ENCODE results near the gene AUTS2. TPM values are rescaled to one million over a fixed set of nuclear protein-coding genes. Genes with fewer than 3 reads are reported as not detected.

Gene AUTS2
- polyA plus RNA-seq, 1 experiment, result 0.54 TPM

- ChIA-PET POLR2A (no interaction called here), CTCF (no interaction called here)
Measured at GRCh38 chr7:70572571-70572970, 974.3 kb downstream of the AUTS2 start.

GRCh38 chr7:70573071-70573661 lies 974.9 kb downstream of the AUTS2 start:
- no peak overlapping the region for H3K4me3 ChIP-seq (ENCODE audit: low read depth, low read length)
- ChIA-PET POLR2A (no interaction called here), CTCF (no interaction called here)
- no peak for DNase-seq (ENCODE audit: low read depth)
- TF ChIP-seq CTCF (IDR thresholded peaks at IDR 0.05; ENCODE audit: insufficient read depth, low read depth, low read length), result no peak
- H3K27me3 ChIP-seq (ENCODE audit: control insufficient read depth, insufficient read depth, low read length), result no peaks in the 10 kb centered on the region
- no peaks in the 10 kb centered on the region for H3K36me3 ChIP-seq (ENCODE audit: control insufficient read depth, insufficient read depth, low read length)

More at GRCh38 chr7:70572571-70572970, 974.3 kb downstream of the AUTS2 start:
- Histone ChIP-seq H3K36me3 (ENCODE audit: control insufficient read depth, insufficient read depth, low read length) (no peaks in the 10 kb centered on the region), H3K4me3 (ENCODE audit: low read depth, low read length) (no peak overlapping the region), H3K27me3 (ENCODE audit: control insufficient read depth, insufficient read depth, low read length) (no peaks in the 10 kb centered on the region)
- no peak for DNase-seq (ENCODE audit: low read depth)
- no peak for TF ChIP-seq CTCF (IDR thresholded peaks at IDR 0.05; ENCODE audit: insufficient read depth, low read depth, low read length)

GRCh38 chr7:70573696-70574095 lies 975.4 kb downstream of the AUTS2 start:
- ChIA-PET CTCF (no interaction called here), POLR2A (no interaction called here)
- TF ChIP-seq CTCF (IDR thresholded peaks at IDR 0.05; ENCODE audit: insufficient read depth, low read depth, low read length), result no peak

DNA sequence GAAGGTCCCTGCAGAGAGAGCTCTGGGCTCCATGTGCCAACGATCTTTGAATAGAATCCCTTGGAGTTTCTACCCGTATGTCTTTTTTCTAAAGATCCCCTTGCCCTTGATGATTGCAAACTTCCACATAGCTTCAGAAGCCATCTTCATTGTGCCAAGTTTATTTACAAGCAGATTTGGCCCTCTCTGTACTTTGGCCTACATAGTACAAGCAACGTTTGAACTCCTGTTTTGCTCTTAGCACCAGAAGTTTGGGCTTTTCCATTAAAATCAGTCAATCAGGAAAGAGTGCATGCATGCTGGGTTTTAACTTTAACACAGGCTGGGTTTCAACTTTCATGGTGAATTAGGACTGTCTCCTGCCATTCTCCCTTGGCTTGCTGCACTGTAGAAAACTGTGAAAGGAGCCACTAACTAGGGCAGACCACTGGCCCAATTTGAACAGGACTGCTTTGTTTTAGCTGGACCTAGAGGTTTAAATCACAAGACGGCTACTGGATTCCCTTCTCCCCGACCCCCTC lies 976.1 kb downstream of the AUTS2 start:
- TF ChIP-seq CTCF (IDR thresholded peaks at IDR 0.05; ENCODE audit: insufficient read depth, low read depth, low read length), result no peak
- Histone ChIP-seq H3K4me3 (ENCODE audit: low read depth, low read length) (no peak overlapping the region), H3K36me3 (ENCODE audit: control insufficient read depth, insufficient read depth, low read length) (no peaks in the 10 kb centered on the region), H3K27me3 (ENCODE audit: control insufficient read depth, insufficient read depth, low read length) (no peaks in the 10 kb centered on the region)
- CTCF ChIA-PET, result no interaction called here
- DNase-seq (ENCODE audit: low read depth), result no peak
- POLR2A ChIA-PET, result no interaction called here

More at GRCh38 chr7:70573696-70574095, 975.4 kb downstream of the AUTS2 start:
- Histone ChIP-seq H3K27me3 (ENCODE audit: control insufficient read depth, insufficient read depth, low read length) (no peaks in the 10 kb centered on the region), H3K4me3 (ENCODE audit: low read depth, low read length) (no peak overlapping the region), H3K36me3 (ENCODE audit: control insufficient read depth, insufficient read depth, low read length) (no peaks in the 10 kb centered on the region)
- DNase-seq (ENCODE audit: low read depth), result no peak

DNA sequence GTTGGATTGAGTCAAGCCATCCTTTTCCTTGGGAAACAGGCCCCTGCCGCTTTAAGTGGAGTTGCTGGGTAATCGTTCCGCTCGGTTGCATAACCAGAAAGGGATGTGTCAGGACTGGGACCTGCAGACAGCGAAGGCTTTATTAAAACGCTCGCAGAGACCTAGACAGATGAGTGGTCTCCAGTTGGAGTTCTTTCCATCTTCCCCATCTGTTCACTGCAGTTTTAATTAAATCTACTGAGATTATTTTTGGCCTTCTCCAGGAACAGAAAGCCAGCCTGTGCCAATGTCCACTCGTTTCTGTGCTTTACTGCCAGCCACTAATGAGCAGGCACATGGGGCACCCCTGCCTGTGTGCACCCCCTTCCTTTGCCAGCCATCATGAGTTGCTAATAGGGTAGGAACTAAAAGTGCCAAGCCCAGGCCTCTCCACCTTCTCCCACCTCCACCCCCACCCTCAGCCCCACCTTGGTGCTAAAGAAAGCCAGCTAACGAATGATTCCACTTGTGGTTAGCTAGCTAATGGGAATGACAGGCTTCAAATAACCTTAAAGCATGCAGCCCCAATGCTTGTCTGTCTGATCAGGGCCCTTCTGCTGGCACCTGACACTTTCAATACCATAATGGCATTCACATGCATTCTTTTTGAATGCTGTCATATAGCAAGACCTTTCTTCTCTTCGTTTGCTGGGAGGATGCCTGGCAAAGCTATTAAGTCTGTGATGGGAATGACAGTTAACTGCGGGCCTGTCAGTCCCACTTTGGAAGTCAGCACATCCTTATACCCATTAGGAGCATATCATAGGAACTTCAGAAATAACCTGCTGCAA lies 976.9 kb downstream of the AUTS2 start:
- DNase-seq (ENCODE audit: low read depth), result no peak
- POLR2A ChIA-PET, result no interaction called here
- H3K36me3 ChIP-seq (ENCODE audit: control insufficient read depth, insufficient read depth, low read length), result no peaks in the 10 kb centered on the region
- no peak overlapping the region for H3K4me3 ChIP-seq (ENCODE audit: low read depth, low read length)
- TF ChIP-seq CTCF (IDR thresholded peaks at IDR 0.05; ENCODE audit: insufficient read depth, low read depth, low read length), result no peak
- H3K27me3 ChIP-seq (ENCODE audit: control insufficient read depth, insufficient read depth, low read length), result no peaks in the 10 kb centered on the region
- CTCF ChIA-PET, result no interaction called here

Measured in BJ (cell line).